K562 (cell line): ENCODE data around the gene HMGB2. TPM values are rescaled to one million over a fixed set of nuclear protein-coding genes. Genes with fewer than 3 reads are reported as not detected.
A peak's percentile ranks its signal among the peaks of the same experiment; 100 is the strongest.

Experiments used
- ATAC-seq: fragments of 200-7000 bp; cut with Tn5 transposase; 3 replicates; pipeline ENCODE4 v1.9.1; 2020; ENCODE audit warnings: moderate library complexity
- BruUV-seq: library from RNA; stranded (reverse); fragments of 400-500 nt; replicated peaks from 2 replicates; lab custom pipeline; 2021; lab: Mats Ljungman, UMichigan
- CTCF ChIA-PET: fragments of 300-600 bp; formaldehyde crosslinking; extraction: SDS; loops from one replicate; lab custom pipeline; 2021; ENCODE audit warnings: low intra/inter-chr PET ratio; lab: Yijun Ruan, JAX
- POLR2A ChIA-PET: fragments of 300-600, 350-650 bp; sonication (Branson Sonifier 250); formaldehyde crosslinking; extraction: SDS; loops from one replicate; lab custom pipeline; 2021; ENCODE audit warnings: antibody characterized with exemption, inconsistent platforms; lab: Yijun Ruan, JAX
- DNase-seq, 4 experiments: peaks; one replicate each; pipeline versions ENCODE4 v3.0.0 to v3.0.0-alpha.2; 2011 to 2018; ENCODE audit warnings: low spot score in 3 of 4, mixed read lengths in 3 of 4; ENCODE audit errors: extremely low read depth in 1 of 4
- FAIRE-seq: peaks from 2 replicates; lab custom pipeline; 2011; peaks lifted over from hg19 to GRCh38; lab: Jason Lieb, UNC
- H2AFZ ChIP-seq: 2 replicates; pipeline ENCODE4 v1.6.0; 2011; ENCODE audit warnings: low read depth, low read length, control low read depth, inconsistent platforms
- H3K27ac ChIP-seq: fragments of 200-600 bp; 3 replicates; pipeline ENCODE4 v1.8.0; 2011; ENCODE audit warnings: low read depth, mild to moderate bottlenecking, control low read depth, inconsistent platforms, low read length, moderate library complexity, mixed read lengths; ENCODE audit errors: extremely low read depth
- H3K27me3 ChIP-seq, 2 experiments: fragments of 300-600 bp in 1 of 2; 2 replicates in 1 of 2; 3 replicates in 1 of 2; pipeline versions ENCODE4 v1.6.0 to v1.8.0; 2011; ENCODE audit warnings: inconsistent platforms in 2 of 2, low read length in 2 of 2, mild to moderate bottlenecking in 1 of 2, mixed read lengths in 1 of 2, moderate library complexity in 1 of 2; ENCODE audit not compliant: control insufficient read depth in 2 of 2, insufficient read depth in 2 of 2
- H3K36me3 ChIP-seq: fragments of 300-600 bp; 3 replicates; pipeline ENCODE4 v1.8.0; 2011; ENCODE audit warnings: mild to moderate bottlenecking, low read length, inconsistent platforms; ENCODE audit not compliant: control insufficient read depth, insufficient read depth
- H3K4me1 ChIP-seq, 2 experiments: fragments of 200-600 bp in 1 of 2; replicated peaks in 1 of 2; 2 replicates in 1 of 2; 3 replicates in 1 of 2; pipeline versions ENCODE4 v1.5.1 to v1.8.0; 2011; ENCODE audit warnings: inconsistent platforms in 2 of 2, low read length in 2 of 2, mild to moderate bottlenecking in 1 of 2, mixed read lengths in 1 of 2, moderate library complexity in 1 of 2; ENCODE audit not compliant: control insufficient read depth in 2 of 2, insufficient read depth in 2 of 2
- H3K4me2 ChIP-seq: 2 replicates; pipeline ENCODE4 v1.6.1; 2011; ENCODE audit warnings: low read length, control low read depth, inconsistent platforms, mixed read lengths; ENCODE audit not compliant: insufficient read depth
- H3K4me3 ChIP-seq: fragments of 200-600 bp; sonication (generic), shearing (Covaris generic); 2 replicates; pipeline ENCODE4 v1.5.1; 2016; ENCODE audit warnings: control low read depth, inconsistent platforms
- H3K79me2 ChIP-seq: fragments of 200-600 bp; 3 replicates; pipeline ENCODE4 v1.8.0; 2011; ENCODE audit warnings: low read length, inconsistent platforms; ENCODE audit not compliant: control insufficient read depth, insufficient read depth
- H3K9ac ChIP-seq, 2 experiments: 2 replicates each; pipeline versions ENCODE4 v1.6.0 to v1.6.1; 2011; ENCODE audit warnings: low read depth in 2 of 2, low read length in 2 of 2, control low read depth in 1 of 2, inconsistent platforms in 1 of 2, mild to moderate bottlenecking in 1 of 2, mixed read lengths in 1 of 2; ENCODE audit not compliant: insufficient read depth in 1 of 2
- H3K9me1 ChIP-seq: one replicate; pipeline ENCODE4 v1.6.0; 2011; ENCODE audit warnings: inconsistent platforms, mild to moderate bottlenecking, low read length, moderate library complexity; ENCODE audit not compliant: control insufficient read depth, insufficient read depth
- H3K9me3 ChIP-seq: replicated peaks from 2 replicates; pipeline ENCODE4 v1.5.1; 2011; ENCODE audit warnings: low read depth, low read length, inconsistent platforms; ENCODE audit not compliant: control insufficient read depth, insufficient read depth
- H4K20me1 ChIP-seq: replicated peaks from 2 replicates; pipeline ENCODE4 v1.6.1; 2011; ENCODE audit warnings: low read length, inconsistent platforms, mixed read lengths; ENCODE audit not compliant: control insufficient read depth, insufficient read depth
- ARID3B ChIP-seq: fragments of 250-450 bp; sonication (Bioruptor Pico); IDR thresholded peaks from 2 replicates; pipeline ENCODE4 v1.4.0; 2020; ENCODE audit warnings: borderline replicate concordance
- DLX4 ChIP-seq: fragments of 250-450 bp; sonication (Bioruptor Pico); IDR thresholded peaks from 2 replicates; pipeline ENCODE4 v1.6.1; 2021; ENCODE audit warnings: mild to moderate bottlenecking
- ETS1 ChIP-seq: conservative IDR thresholded peaks from 2 replicates; pipeline ENCODE4 v1.6.1; 2011; ENCODE audit warnings: low read depth, mild to moderate bottlenecking, low read length; ENCODE audit not compliant: control insufficient read depth
- EWSR1 ChIP-seq: fragments of 450-650 bp; IDR thresholded peaks from 2 replicates; pipeline ENCODE4 v1.6.1; 2018; ENCODE audit warnings: borderline replicate concordance, mild to moderate bottlenecking, low read depth, moderate library complexity; ENCODE audit not compliant: partially characterized antibody
- FOXM1 ChIP-seq, 2 experiments: fragments of 450-650 bp in 1 of 2; sonication (generic) in 1 of 2; formaldehyde crosslinking in 1 of 2; IDR thresholded peaks; 2 replicates each; pipeline versions ENCODE4 v1.6.1 to v1.9.0; 2017 to 2022; ENCODE audit warnings: low read depth in 2 of 2, mild to moderate bottlenecking in 2 of 2, missing genetic modification reagents in 1 of 2, moderate library complexity in 1 of 2
- HBP1 ChIP-seq: fragments of 450-650 bp; formaldehyde crosslinking; IDR thresholded peaks from 2 replicates; pipeline ENCODE4 v1.4.0; 2022; ENCODE audit warnings: missing genetic modification characterization
- MAX ChIP-seq: sonication (generic); formaldehyde crosslinking; IDR thresholded peaks from 2 replicates; pipeline ENCODE4 v1.9.0; 2022; ENCODE audit warnings: mild to moderate bottlenecking, missing genetic modification reagents
- MTA1 ChIP-seq: fragments of 450-650 bp; IDR thresholded peaks from 2 replicates; pipeline ENCODE4 v1.6.1; 2017; ENCODE audit warnings: borderline replicate concordance
- NCOA1 ChIP-seq: fragments of 450-650 bp; IDR thresholded peaks from 2 replicates; pipeline ENCODE4 v1.6.1; 2016; ENCODE audit warnings: low read depth
- NR2C2 ChIP-seq, 2 experiments: fragments of 200-800 bp in 1 of 2; sonication (Bioruptor generic) in 1 of 2; sonication (generic) in 1 of 2; formaldehyde crosslinking in 1 of 2; IDR thresholded peaks; 2 replicates each; pipeline versions ENCODE4 v1.6.1 to v1.8.0; 2016 to 2022; ENCODE audit warnings: mild to moderate bottlenecking in 1 of 2, missing compliant biosample characterization in 1 of 2, missing genetic modification characterization in 1 of 2, missing genetic modification reagents in 1 of 2
- PHB2 ChIP-seq: fragments of 450-650 bp; IDR thresholded peaks from 2 replicates; pipeline ENCODE4 v1.6.1; 2017; ENCODE audit warnings: low read depth
- RCOR1 ChIP-seq, 2 experiments: IDR thresholded peaks; 2 replicates each; pipeline ENCODE4 v1.6.1; 2012; ENCODE audit warnings: low read depth in 2 of 2, low read length in 2 of 2, borderline replicate concordance in 1 of 2, improper control_type of control experiment in 1 of 2
- SRSF3 ChIP-seq: fragments of 200-400 bp; formaldehyde crosslinking; IDR thresholded peaks from 2 replicates; pipeline ENCODE4 v1.6.1; 2016; ENCODE audit warnings: mild to moderate bottlenecking, low read length, moderate library complexity; ENCODE audit not compliant: insufficient read depth
- TCF15 ChIP-seq: fragments of 250-450 bp; sonication (Bioruptor Pico); IDR thresholded peaks from 2 replicates; pipeline ENCODE4 v1.8.0; 2022; ENCODE audit warnings: moderate library complexity, mild to moderate bottlenecking, inconsistent platforms
- U2AF2 ChIP-seq: fragments of 200-400 bp; formaldehyde crosslinking; optimal IDR thresholded peaks from 2 replicates; pipeline ENCODE3; 2017; ENCODE audit warnings: low read depth, mild to moderate bottlenecking, low read length
- ZNF274 ChIP-seq: IDR thresholded peaks from 2 replicates; pipeline ENCODE4 v1.6.1; 2011; ENCODE audit warnings: low read depth, mild to moderate bottlenecking, low read length, moderate library complexity, borderline replicate concordance
- WGBS: fragments of 100-300 bp; shearing (Covaris generic); methylation state at CpG from one replicate; pipeline ENCODE4 v1.1.6; 2016; ENCODE audit warnings: low coverage, mixed read lengths; ENCODE audit not compliant: insufficient coverage; ENCODE audit errors: missing lambda C conversion rate; 5-methylcytosine and 5-hydroxymethylcytosine counted together
- in situ Hi-C: fragments of 300-500 bp; cut with MboI; formaldehyde crosslinking; loops from 4 replicates; pipeline ENCODE4 v1.15.0; 2018; ENCODE audit warnings: inconsistent platforms, mixed read lengths
- intact Hi-C: fragments of 100-400 bp; cut with micrococcal nuclease; formaldehyde crosslinking; loops from 2 replicates; pipeline ENCODE4 v1.14.2; 2022
- polyA plus RNA-seq, 8 experiments: library from polyadenylated mRNA; depleted of rRNA in 4 of 8; stranded (reverse) in 5 of 8; unstranded in 3 of 8; fragments of >200 nt; fragmentation: Nextera tagmentation in 2 of 8; fragmentation: Illumina TruSeq in 1 of 8; extraction: Ambion mirVana in 2 of 8; extraction: Trizol in 1 of 8; gene quantifications; 2 replicates each; pipeline versions ENCODE4 v1.2.1 to v1.2.3, GENCODE V29; 2011 to 2014; ENCODE audit warnings: inconsistent platforms in 1 of 8, missing spikeins in 1 of 8
- total RNA-seq, 7 experiments: library from RNA; depleted of rRNA in 6 of 7; stranded (reverse); fragments of >200 nt in 6 of 7; fragmentation: Illumina TruSeq in 2 of 7; extraction: Trizol in 2 of 7; gene quantifications; 2 replicates each; pipeline versions ENCODE4 v1.2.1 to v1.2.3, GENCODE V29; 2011 to 2021; ENCODE audit warnings: low replicate concordance in 1 of 7

HMGB2 gene
- total and polyA plus RNA-seq, 9 of the 15 experiments (the other 6 are each of a cell fraction or from before 2014, with no cell fraction given) = 309 to 822 (median 626) TPM

- ATAC-seq (0 out of 3 replicates have a peak, but pooled peaks have one; percentile 29), DNase-seq (no peak), FAIRE-seq (no peak)
- no peaks in the 10 kb centered on the region for H3K9me1 ChIP-seq
- no peaks in the 10 kb centered on the region for H3K27me3 ChIP-seq
- H3K27ac ChIP-seq = no peak overlapping the region
- CTCF ChIA-PET = no interaction called here
- no peak overlapping the region for H3K4me2 ChIP-seq
- H3K36me3 ChIP-seq = no peaks in the 10 kb centered on the region
- no peak overlapping the region for H3K4me3 ChIP-seq
- H4K20me1 ChIP-seq = no peaks in the 10 kb centered on the region
- H3K9ac ChIP-seq = no peak overlapping the region
- no TSS peak for BruUV-seq
- no peaks in the 10 kb centered on the region for H3K9me3 ChIP-seq
- intact Hi-C loops = no loop called here
- H2AFZ ChIP-seq = no peak overlapping the region
- whole genome bisulfite sequencing = 20% methylated on average over 2 of the region's 2 CpGs
- in situ Hi-C loops = no loop called here
- H3K4me1 ChIP-seq = no peaks in the 10 kb centered on the region
- H3K79me2 ChIP-seq = no peaks in the 10 kb centered on the region
- POLR2A ChIA-PET = interaction anchor here (0.9 to 1.9 kb wide), 4 partner anchors 11 to 22 kb away, joined by 3 to 6 read pairs (median 6); no protein-coding TSS in a partner anchor
- TF ChIP-seq ARID3B (CRISPR knock-in tag) = no peak
- no peak for TF ChIP-seq RCOR1 (IDR thresholded peaks at IDR 0.05; ENCODE audit: borderline replicate concordance in 1 of 2, low read depth in 2 of 2, low read length in 2 of 2)
- no peak for TF ChIP-seq TCF15 (CRISPR knock-in tag)
- no peak for TF ChIP-seq ZNF274
- TF ChIP-seq EWSR1 = no peak
- no peak for TF ChIP-seq SRSF3
- no peak for TF ChIP-seq PHB2
- TF ChIP-seq MTA1 = no peak
- TF ChIP-seq HBP1 (CRISPR knock-in tag) = no peak
- TF ChIP-seq NR2C2 (CRISPR knock-in tag; IDR thresholded peaks at IDR 0.05) = no peak
- no peak for TF ChIP-seq NR2C2 (tag; IDR thresholded peaks at IDR 0.05)
- TF ChIP-seq NCOA1 = no peak
- no peak for TF ChIP-seq MAX (CRISPR knock-in tag)
- no peak for TF ChIP-seq FOXM1 (IDR thresholded peaks at IDR 0.05; ENCODE audit: low read depth)
- no peak for TF ChIP-seq FOXM1 (CRISPR knock-in tag; IDR thresholded peaks at IDR 0.05; ENCODE audit: low read depth)
- no peak for TF ChIP-seq ETS1
- no peak for TF ChIP-seq DLX4
- no peak for TF ChIP-seq U2AF2
These were observed 23.8 kb upstream of the HMGB2 start for GRCh38 chr4:173357939-173358338.
